MM.1S (cell line): ENCODE results near the gene KCNIP3.

Experiments used
- CTCF ChIP-seq: fragments of 300-600 bp; sonication (generic); IDR thresholded peaks from 2 replicates; pipeline ENCODE4 v1.5.1; 2016; ENCODE audit warnings: antibody characterized with exemption, low read length, mixed read lengths
- EZH2 ChIP-seq: fragments of 300-600 bp; sonication (generic); optimal IDR thresholded peaks from 2 replicates; pipeline ENCODE3; 2017; ENCODE audit warnings: low read depth, mild to moderate bottlenecking, antibody characterized with exemption, low read length, mixed read lengths

DNA sequence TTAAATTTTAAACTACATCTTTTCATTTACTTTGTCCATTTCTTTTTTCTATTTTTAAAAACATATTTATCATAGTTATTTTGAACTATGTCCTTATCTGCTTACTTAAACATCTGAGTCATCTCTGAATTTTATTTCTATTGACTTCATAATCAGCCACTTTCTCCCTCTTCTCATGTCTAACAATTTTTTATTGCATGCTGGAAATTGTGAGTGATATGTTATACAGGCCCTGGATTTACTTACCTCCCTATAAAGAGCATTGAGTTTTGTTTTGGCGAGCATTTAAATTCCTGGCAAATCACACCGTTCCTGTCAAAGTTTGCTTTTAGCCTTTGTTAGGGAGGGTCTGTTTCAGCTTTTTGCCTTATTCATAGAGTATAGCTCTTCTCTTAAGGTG, 39.3 kb downstream of the KCNIP3 start:
- no peak for TF ChIP-seq CTCF
- TF ChIP-seq EZH2, result no peak
